ENCODE measurements around the gene TMC1. TPM values are rescaled to one million over a fixed set of nuclear protein-coding genes. Genes with fewer than 3 reads are reported as not detected.
A peak's percentile ranks its signal among the peaks of the same experiment; 100 is the strongest.
"Not testable (repeated sequence)": the region's sequence is repeated elsewhere in the genome, so short reads cannot be mapped to it uniquely, and the experiment has no call there.

Gene TMC1
- not detected for polyA plus RNA-seq (2012; ENCODE audit: missing spikeins)

- not testable (repeated sequence) for FAIRE-seq; DNase-seq (ENCODE audit: insufficient read length)
Measured at GRCh38 chr9:72521416-72521815, at the start of gene TMC1. TMC1 (plus strand) TSS chr9:72521608; CDS start chr9:72648649, 127,041 bp downstream.

DNA sequence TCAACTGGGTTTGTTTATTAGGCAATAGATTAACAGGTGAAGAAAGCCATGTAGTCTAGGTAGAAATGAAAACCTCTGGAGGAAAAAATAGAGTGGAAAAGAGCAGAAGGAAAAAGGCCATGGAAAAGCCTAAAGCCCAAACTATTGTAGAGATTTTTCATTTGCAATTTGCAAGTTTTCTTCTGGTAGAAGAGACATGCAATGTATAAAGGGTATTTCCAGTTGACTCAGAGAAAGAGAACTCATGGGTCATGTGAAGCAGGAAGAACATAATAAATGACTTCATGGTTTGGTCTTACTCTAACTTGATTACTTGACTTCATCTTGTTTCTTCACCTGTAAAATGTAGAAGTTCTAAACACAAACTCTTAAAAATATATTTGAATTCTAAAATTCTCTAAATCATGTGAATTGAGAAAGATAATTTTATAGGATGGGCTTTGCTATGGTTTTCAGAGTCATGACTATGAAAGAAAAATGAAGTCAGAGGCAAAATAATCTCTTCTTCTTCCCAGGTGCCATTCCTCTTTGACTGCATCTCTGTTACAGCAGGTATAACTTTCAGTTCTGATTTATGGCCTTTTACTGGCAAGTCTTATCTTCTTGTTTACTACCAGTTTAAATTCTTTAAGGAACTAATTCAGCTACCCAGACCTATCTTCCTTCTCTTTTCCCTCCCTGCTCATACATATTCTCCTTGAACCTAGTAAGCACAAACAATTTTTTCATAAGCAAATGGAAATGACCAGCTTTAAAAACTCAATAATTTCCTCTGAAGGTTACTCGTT, 47.7 kb upstream of the TMC1 start:
- no peak for FAIRE-seq
- TF ChIP-seq TAF1 (IDR thresholded peaks at IDR 0.05; ENCODE audit: borderline replicate concordance, low read depth, low read length) (no peak), POLR2A (IDR thresholded peaks at IDR 0.05; ENCODE audit: low read depth, low read length) (no peak)

GRCh38 chr9:72474676-72475075, 46.7 kb upstream of the TMC1 start:
- FAIRE-seq, result no peak
- TF ChIP-seq POLR2AphosphoS5 (IDR thresholded peaks at IDR 0.05; ENCODE audit: low read depth, low read length), result no peak
- TF ChIP-seq TAF1 (IDR thresholded peaks at IDR 0.05; ENCODE audit: borderline replicate concordance, low read depth, low read length), result no peak
- no peak for TF ChIP-seq POLR2A (IDR thresholded peaks at IDR 0.05; ENCODE audit: low read depth, low read length)
- no peak for DNase-seq (ENCODE audit: insufficient read length)

More for the DNA sequence above, 47.7 kb upstream of the TMC1 start:
- no peak for DNase-seq (ENCODE audit: insufficient read length)

DNA sequence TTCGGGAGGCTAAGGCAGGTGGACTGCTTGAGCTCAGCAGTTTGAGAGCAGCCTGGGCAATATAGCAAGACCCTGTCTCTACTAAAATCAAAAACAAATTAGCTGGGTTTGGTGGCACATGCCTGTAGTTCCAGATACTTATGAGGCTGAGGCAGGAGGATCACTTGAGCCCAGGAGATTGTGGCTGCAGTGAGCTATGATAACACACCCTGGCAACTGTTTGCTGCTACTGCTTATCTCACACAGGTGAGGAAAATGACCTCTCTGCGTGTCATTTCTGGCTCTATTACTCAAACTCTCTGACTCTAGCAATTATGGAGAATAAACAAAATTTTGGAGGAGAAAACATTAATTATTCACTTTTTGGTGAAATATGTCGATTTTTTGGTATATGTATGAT, 45.3 kb upstream of the TMC1 start:
- FAIRE-seq (no peak), DNase-seq (ENCODE audit: insufficient read length) (no peak)
- TF ChIP-seq POLR2A (IDR thresholded peaks at IDR 0.05; ENCODE audit: low read depth, low read length) (no peak), POLR2AphosphoS5 (IDR thresholded peaks at IDR 0.05; ENCODE audit: low read depth, low read length) (no peak), TAF1 (IDR thresholded peaks at IDR 0.05; ENCODE audit: borderline replicate concordance, low read depth, low read length) (no peak)

DNA sequence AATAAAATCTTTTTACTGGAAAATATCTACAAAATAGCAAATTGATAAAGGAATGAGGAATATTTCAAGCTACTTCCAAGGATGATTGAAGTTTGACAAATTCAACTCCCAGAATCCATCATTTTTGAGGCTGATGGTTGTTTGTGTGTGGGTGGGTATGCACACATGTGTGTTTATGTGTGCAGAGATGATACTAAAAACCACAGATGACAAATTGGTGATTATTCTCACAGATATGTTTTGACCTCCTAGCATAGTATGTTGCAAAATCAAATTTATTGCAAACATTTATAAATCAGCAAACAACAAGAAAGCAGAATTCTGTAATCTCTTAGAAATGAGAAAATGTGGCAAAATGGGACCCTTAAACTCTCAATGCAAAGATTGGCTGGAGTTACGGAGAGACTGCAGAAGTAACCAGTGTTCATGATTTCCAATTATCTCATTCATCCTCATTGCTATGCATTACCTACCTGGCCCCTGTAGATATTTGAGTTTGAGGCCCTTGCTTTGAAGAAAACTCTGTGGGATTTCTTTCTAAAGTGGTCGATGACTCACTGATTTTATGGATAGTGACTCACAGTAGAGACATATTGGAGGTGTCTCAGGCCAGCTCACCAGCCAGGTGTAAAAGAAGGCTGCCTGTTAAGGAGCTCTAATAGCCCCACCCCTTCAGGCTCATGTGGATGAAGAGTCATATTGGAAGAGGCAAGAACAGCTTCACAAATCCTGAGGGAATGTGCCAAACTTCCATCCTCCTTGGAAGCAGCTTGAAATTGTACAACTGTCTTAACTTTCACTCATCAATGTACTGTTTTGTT, 44.6 kb upstream of the TMC1 start:
- DNase-seq (ENCODE audit: insufficient read length) (no peak), FAIRE-seq (no peak)
- TF ChIP-seq POLR2A (IDR thresholded peaks at IDR 0.05; ENCODE audit: low read depth, low read length), result no peak
- TF ChIP-seq POLR2AphosphoS5 (IDR thresholded peaks at IDR 0.05; ENCODE audit: low read depth, low read length), result no peak
- no peak for TF ChIP-seq TAF1 (IDR thresholded peaks at IDR 0.05; ENCODE audit: borderline replicate concordance, low read depth, low read length)

DNA sequence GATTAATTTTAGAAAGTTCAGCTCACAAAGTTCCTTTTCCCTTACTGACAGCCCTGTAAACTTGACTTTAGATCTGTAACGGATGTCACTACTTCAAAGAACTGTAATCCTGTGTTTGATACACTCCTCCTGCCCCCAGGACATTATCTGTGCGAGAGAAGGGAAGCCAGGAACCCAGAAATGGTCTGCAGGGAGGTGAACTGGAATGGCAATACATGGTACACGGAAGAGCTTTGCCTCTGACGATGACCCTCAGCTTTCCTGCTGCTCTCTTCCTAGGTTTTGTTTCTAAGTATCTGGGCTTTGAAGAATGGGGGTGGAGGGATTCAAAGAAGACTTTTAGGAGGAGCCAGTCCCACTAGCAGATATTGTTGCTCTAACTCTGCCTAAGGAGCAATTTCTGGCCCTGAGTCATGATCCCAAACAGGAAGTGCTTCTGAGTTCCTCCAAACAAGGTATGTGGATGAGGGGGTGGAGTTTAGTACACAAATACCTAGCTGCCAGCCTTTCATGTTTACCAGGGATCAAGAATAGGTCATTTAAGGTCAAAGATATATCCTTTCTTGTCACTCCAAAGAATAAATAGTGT, 43.4 kb upstream of the TMC1 start:
- TF ChIP-seq POLR2AphosphoS5 (IDR thresholded peaks at IDR 0.05; ENCODE audit: low read depth, low read length) (no peak), TAF1 (IDR thresholded peaks at IDR 0.05; ENCODE audit: borderline replicate concordance, low read depth, low read length) (no peak), POLR2A (IDR thresholded peaks at IDR 0.05; ENCODE audit: low read depth, low read length) (no peak)
- DNase-seq (ENCODE audit: insufficient read length) (no peak), FAIRE-seq (peak; percentile 33)

GRCh38 chr9:72478966-72479365, 42.4 kb upstream of the TMC1 start:
- no peak for TF ChIP-seq TAF1 (IDR thresholded peaks at IDR 0.05; ENCODE audit: borderline replicate concordance, low read depth, low read length)
- no peak for TF ChIP-seq POLR2AphosphoS5 (IDR thresholded peaks at IDR 0.05; ENCODE audit: low read depth, low read length)
- no peak for TF ChIP-seq POLR2A (IDR thresholded peaks at IDR 0.05; ENCODE audit: low read depth, low read length)
- DNase-seq (ENCODE audit: insufficient read length) (no peak), FAIRE-seq (no peak)

GRCh38 chr9:72480261-72480660, 41.1 kb upstream of the TMC1 start:
- FAIRE-seq; DNase-seq (ENCODE audit: insufficient read length): not testable (repeated sequence)

GRCh38 chr9:72480921-72481320, 40.5 kb upstream of the TMC1 start:
- no peak for FAIRE-seq
- DNase-seq (ENCODE audit: insufficient read length), result no peak
- TF ChIP-seq POLR2A (IDR thresholded peaks at IDR 0.05; ENCODE audit: low read depth, low read length) (no peak), POLR2AphosphoS5 (IDR thresholded peaks at IDR 0.05; ENCODE audit: low read depth, low read length) (no peak), TAF1 (IDR thresholded peaks at IDR 0.05; ENCODE audit: borderline replicate concordance, low read depth, low read length) (no peak)

GRCh38 chr9:72485821-72486593, 35.4 kb upstream of the TMC1 start:
- DNase-seq (ENCODE audit: insufficient read length), result no peak
- TF ChIP-seq TAF1 (IDR thresholded peaks at IDR 0.05; ENCODE audit: borderline replicate concordance, low read depth, low read length) (no peak), POLR2A (IDR thresholded peaks at IDR 0.05; ENCODE audit: low read depth, low read length) (no peak), POLR2AphosphoS5 (IDR thresholded peaks at IDR 0.05; ENCODE audit: low read depth, low read length) (no peak)
- FAIRE-seq, result no peak

DNA sequence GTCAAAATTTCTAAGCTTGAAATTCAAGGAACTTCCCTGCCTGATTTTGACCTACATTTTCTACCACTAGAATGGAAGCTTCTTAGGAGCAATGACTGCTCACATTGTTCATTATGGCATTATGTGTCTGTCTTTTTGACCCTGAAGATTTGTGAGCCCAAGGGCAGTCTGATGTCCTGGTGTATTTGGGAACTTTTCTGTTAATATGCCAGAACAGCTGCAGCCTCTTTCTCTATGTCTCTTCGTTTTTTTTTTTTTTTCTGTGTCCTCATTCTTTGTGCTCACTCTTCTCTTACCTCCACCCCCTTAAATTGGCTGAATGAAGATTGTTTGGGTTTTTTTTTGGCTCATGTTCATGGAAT, 34.8 kb upstream of the TMC1 start:
- TF ChIP-seq POLR2AphosphoS5 (IDR thresholded peaks at IDR 0.05; ENCODE audit: low read depth, low read length) (no peak), POLR2A (IDR thresholded peaks at IDR 0.05; ENCODE audit: low read depth, low read length) (no peak), TAF1 (IDR thresholded peaks at IDR 0.05; ENCODE audit: borderline replicate concordance, low read depth, low read length) (no peak)
- FAIRE-seq, result no peak
- DNase-seq (ENCODE audit: insufficient read length), result no peak

DNA sequence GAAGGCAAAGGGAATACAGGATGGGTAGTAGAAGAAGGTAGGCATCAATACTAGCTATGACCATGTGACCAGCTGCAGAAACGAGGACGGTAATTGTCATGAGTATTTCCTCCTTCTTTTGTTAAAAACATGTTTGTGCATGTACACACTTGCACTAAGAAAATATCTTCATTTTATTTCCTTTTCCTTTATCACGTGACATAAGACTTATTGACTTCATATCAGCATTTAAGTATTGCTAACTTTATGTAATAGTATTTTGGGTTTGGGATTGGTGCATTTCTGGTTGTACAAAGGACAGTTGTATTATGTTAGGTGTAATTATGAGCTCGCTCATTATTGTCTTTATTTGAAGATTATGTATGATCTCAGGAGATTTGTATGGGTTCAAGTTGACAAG, 33.7 kb upstream of the TMC1 start:
- not testable (repeated sequence) for DNase-seq (ENCODE audit: insufficient read length)
- peak; percentile 71 for FAIRE-seq

Measured in GM12892 (cell line).